ENCODE results near the gene ACLY.

Gene ACLY

DNA sequence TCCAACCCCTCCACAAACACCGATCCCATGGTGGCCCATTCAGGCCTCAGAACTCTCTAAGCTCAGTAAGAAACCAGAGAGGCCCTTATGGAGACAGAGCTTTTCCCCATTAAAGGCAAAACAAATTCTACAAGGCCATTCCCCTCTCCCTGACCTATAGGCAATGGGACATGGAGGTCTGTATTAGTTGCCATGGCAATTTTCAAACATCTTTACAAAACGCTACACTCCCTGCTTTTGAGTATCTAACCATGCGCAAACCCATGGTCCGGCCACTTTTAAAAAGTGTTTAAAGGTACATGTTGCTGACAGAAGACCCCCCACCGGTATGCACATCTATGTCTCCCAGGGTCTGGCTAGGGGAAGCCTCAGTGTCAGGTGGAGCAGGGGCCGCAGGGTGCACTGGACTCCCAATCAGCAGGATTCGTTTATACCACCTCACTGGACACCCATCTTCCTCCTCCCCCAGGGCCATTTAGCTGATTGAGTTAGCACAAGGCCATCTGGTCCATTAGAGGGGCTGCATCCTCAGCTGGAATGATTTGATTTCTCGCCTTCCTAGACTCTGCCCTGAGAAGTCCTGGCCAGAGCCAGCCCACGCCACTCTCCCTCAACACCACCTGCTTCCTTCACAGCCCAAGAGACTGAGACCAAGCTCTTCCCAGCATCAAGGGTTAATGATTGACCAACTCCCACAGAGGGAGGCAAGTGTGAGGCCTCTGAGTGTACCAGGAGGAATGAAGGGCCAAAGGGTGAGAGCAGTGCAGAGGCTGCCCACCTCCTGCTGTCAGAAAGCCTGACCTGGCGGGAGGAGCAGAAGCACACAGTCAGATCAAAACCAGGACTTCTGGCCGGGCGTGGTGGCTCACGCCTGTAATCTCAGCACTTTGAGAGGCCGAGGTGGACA, 10.9 kb downstream of the ACLY start:
- DNase-seq (ENCODE audit: low read depth): no peak
- Histone ChIP-seq H3K4me3 (ENCODE audit: low read length) (no peak overlapping the region), H3K4me1 (ENCODE audit: control insufficient read depth, insufficient read depth, low read length) (peaks cover 42% of the 10 kb centered on the region), H3K9ac (ENCODE audit: low read length) (no peak overlapping the region), H3K9me3 (ENCODE audit: control insufficient read depth, low read length) (no peaks in the 10 kb centered on the region), H3K36me3 (ENCODE audit: control insufficient read depth, insufficient read depth, low read length, severe bottlenecking) (peaks cover 96% of the 10 kb centered on the region), H3K27me3 (replicated peaks; ENCODE audit: control insufficient read depth, insufficient read depth, low read length) (no peaks in the 10 kb centered on the region)

- H3K9me3 ChIP-seq (ENCODE audit: control insufficient read depth, low read length): no peaks in the 10 kb centered on the region
- H3K27me3 ChIP-seq (replicated peaks; ENCODE audit: control insufficient read depth, insufficient read depth, low read length): no peaks in the 10 kb centered on the region
- no peak for DNase-seq (ENCODE audit: low read depth)
- H3K36me3 ChIP-seq (ENCODE audit: control insufficient read depth, insufficient read depth, low read length, severe bottlenecking): peaks cover 96% of the 10 kb centered on the region
- peaks cover 41% of the 10 kb centered on the region for H3K4me1 ChIP-seq (ENCODE audit: control insufficient read depth, insufficient read depth, low read length)
- no peak overlapping the region for H3K4me3 ChIP-seq (ENCODE audit: low read length)
- H3K9ac ChIP-seq (ENCODE audit: low read length): peak overlapping the region; percentile 57
These were observed 11.6 kb downstream of the ACLY start for GRCh38 chr17:41907185-41907556.

DNA sequence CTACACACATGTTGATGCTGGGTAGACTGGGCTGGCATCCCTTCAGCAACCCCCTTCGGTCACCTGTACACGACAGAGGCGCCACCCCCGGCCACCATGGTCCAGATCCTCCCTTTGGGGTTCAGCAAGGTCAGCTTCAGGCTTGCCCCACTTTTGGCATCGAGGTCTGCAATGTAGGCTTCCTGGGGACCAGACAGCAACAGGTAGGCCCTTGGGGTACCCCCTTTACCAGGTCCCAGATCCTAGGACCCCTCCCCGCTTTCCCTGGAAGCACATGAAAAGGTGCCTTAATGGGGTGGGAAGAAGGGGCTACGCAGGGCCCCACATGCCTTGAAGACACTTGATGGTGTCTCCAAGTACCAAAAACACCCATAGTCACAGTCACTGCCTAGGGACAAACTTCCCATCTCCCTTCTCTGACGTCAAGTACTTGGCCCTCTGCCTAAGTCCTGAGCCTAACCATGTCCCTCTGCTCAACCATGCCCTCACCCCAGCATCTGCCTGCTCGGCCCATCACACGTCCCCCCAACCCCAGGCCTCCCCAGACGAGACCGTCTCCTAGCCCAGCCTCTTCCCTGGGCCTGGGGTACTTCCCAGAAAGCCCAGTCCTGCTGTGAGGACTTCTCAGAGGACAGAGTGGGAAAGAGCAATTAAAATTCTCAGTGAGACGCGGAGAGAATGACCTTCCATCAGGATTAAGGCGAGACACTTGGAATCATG, 12.1 kb downstream of the ACLY start:
- Histone ChIP-seq H3K27me3 (replicated peaks; ENCODE audit: control insufficient read depth, insufficient read depth, low read length) (no peaks in the 10 kb centered on the region), H3K4me3 (ENCODE audit: low read length) (no peak overlapping the region), H3K36me3 (ENCODE audit: control insufficient read depth, insufficient read depth, low read length, severe bottlenecking) (peaks cover 96% of the 10 kb centered on the region), H3K4me1 (ENCODE audit: control insufficient read depth, insufficient read depth, low read length) (peaks cover 41% of the 10 kb centered on the region), H3K9ac (ENCODE audit: low read length) (peak overlapping the region; percentile 57), H3K9me3 (ENCODE audit: control insufficient read depth, low read length) (no peaks in the 10 kb centered on the region)
- DNase-seq (ENCODE audit: low read depth): no peak

- no peak for DNase-seq (ENCODE audit: low read depth)
- H3K27me3 ChIP-seq (replicated peaks; ENCODE audit: control insufficient read depth, insufficient read depth, low read length): no peaks in the 10 kb centered on the region
- no peak overlapping the region for H3K9ac ChIP-seq (ENCODE audit: low read length)
- no peak overlapping the region for H3K4me3 ChIP-seq (ENCODE audit: low read length)
- H3K4me1 ChIP-seq (ENCODE audit: control insufficient read depth, insufficient read depth, low read length): peaks cover 30% of the 10 kb centered on the region
- peaks cover 96% of the 10 kb centered on the region for H3K36me3 ChIP-seq (ENCODE audit: control insufficient read depth, insufficient read depth, low read length, severe bottlenecking)
- no peaks in the 10 kb centered on the region for H3K9me3 ChIP-seq (ENCODE audit: control insufficient read depth, low read length)
These were observed 13.6 kb downstream of the ACLY start for GRCh38 chr17:41905172-41905571.

DNA sequence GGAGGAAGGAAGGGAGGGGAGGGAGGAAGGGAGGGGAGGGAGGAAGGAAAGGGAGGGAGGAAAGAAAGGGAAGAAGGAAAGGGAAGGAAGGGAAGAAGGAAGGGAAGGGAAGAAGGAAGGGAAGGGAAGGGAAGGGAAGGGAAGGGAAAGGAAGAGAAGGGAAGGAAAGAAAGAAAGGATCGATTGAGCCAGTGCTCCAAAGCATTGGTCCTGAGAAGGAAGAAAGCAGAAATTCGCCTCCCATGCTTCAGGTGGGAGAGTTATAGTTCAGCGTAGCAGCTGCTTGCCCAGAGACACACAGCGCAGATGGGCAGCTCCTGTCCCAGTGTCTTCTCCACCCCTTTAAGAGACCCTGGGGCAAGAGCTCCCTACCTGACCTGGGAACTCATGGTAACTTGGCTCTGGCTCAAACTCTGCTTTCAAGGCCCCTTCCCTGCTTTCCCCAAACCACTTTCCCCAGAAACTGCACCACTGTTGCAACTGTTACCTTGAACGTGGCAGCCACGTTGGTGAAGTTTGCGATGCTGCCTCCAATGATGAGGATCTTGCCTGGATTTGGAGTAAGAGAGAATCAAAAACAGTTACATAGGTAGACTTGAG, 14.4 kb downstream of the ACLY start:
- H3K9ac ChIP-seq (ENCODE audit: low read length): no peak overlapping the region
- H3K4me3 ChIP-seq (ENCODE audit: low read length): no peak overlapping the region
- no peak for DNase-seq (ENCODE audit: low read depth)
- H3K27me3 ChIP-seq (replicated peaks; ENCODE audit: control insufficient read depth, insufficient read depth, low read length): no peaks in the 10 kb centered on the region
- H3K9me3 ChIP-seq (ENCODE audit: control insufficient read depth, low read length): no peaks in the 10 kb centered on the region
- peaks cover 96% of the 10 kb centered on the region for H3K36me3 ChIP-seq (ENCODE audit: control insufficient read depth, insufficient read depth, low read length, severe bottlenecking)
- peaks cover 28% of the 10 kb centered on the region for H3K4me1 ChIP-seq (ENCODE audit: control insufficient read depth, insufficient read depth, low read length)

- Histone ChIP-seq H3K36me3 (ENCODE audit: control insufficient read depth, insufficient read depth, low read length, severe bottlenecking) (peaks cover 98% of the 10 kb centered on the region), H3K9ac (ENCODE audit: low read length) (no peak overlapping the region), H3K27me3 (replicated peaks; ENCODE audit: control insufficient read depth, insufficient read depth, low read length) (no peaks in the 10 kb centered on the region), H3K4me1 (ENCODE audit: control insufficient read depth, insufficient read depth, low read length) (peaks cover 13% of the 10 kb centered on the region), H3K9me3 (ENCODE audit: control insufficient read depth, low read length) (no peaks in the 10 kb centered on the region), H3K4me3 (ENCODE audit: low read length) (no peak overlapping the region)
- no peak for DNase-seq (ENCODE audit: low read depth)
These were observed 17.1 kb downstream of the ACLY start for GRCh38 chr17:41901646-41902045.

GRCh38 chr17:41896726-41897125, 22.0 kb downstream of the ACLY start:
- peaks cover 99% of the 10 kb centered on the region for H3K36me3 ChIP-seq (ENCODE audit: control insufficient read depth, insufficient read depth, low read length, severe bottlenecking)

DNA sequence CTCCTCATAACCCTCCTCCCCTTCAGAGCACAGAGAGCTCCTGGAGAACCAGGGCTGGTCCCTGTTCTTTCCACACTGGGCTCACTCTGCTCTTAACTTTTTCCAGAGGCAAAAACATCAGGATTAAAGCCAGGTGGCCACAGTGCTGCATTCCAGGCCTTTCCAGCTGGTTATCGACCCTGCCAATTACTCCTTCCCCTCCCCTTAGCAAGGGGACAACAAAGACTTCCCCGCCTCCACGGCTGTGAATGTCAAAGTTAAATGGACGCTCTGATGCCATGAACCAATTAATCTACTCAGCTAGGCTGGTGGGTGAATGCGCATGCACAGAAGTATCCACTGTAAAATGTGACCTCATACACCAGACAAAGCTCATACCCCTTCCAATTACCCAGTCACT, 23.1 kb downstream of the ACLY start:
- H3K4me1 ChIP-seq (ENCODE audit: control insufficient read depth, insufficient read depth, low read length): peaks cover 34% of the 10 kb centered on the region
- DNase-seq (ENCODE audit: low read depth): peak; percentile 51
- H3K36me3 ChIP-seq (ENCODE audit: control insufficient read depth, insufficient read depth, low read length, severe bottlenecking): peaks cover 99% of the 10 kb centered on the region
- peak overlapping the region; percentile 39 for H3K9ac ChIP-seq (ENCODE audit: low read length)
- H3K4me3 ChIP-seq (ENCODE audit: low read length): no peak overlapping the region
- no peaks in the 10 kb centered on the region for H3K27me3 ChIP-seq (replicated peaks; ENCODE audit: control insufficient read depth, insufficient read depth, low read length)
- no peaks in the 10 kb centered on the region for H3K9me3 ChIP-seq (ENCODE audit: control insufficient read depth, low read length)

More at GRCh38 chr17:41896726-41897125, 22.0 kb downstream of the ACLY start:
- H3K9me3 ChIP-seq (ENCODE audit: control insufficient read depth, low read length): no peaks in the 10 kb centered on the region
- H3K9ac ChIP-seq (ENCODE audit: low read length): no peak overlapping the region
- H3K27me3 ChIP-seq (replicated peaks; ENCODE audit: control insufficient read depth, insufficient read depth, low read length): no peaks in the 10 kb centered on the region
- DNase-seq (ENCODE audit: low read depth): no peak
- H3K4me3 ChIP-seq (ENCODE audit: low read length): no peak overlapping the region
- H3K4me1 ChIP-seq (ENCODE audit: control insufficient read depth, insufficient read depth, low read length): peaks cover 34% of the 10 kb centered on the region

GRCh38 chr17:41894791-41895331, 23.9 kb downstream of the ACLY start:
- no peaks in the 10 kb centered on the region for H3K27me3 ChIP-seq (replicated peaks; ENCODE audit: control insufficient read depth, insufficient read depth, low read length)
- peak; percentile 95 for DNase-seq (ENCODE audit: low read depth)
- H3K4me1 ChIP-seq (ENCODE audit: control insufficient read depth, insufficient read depth, low read length): peaks cover 34% of the 10 kb centered on the region
- peak overlapping the region; percentile 39 for H3K9ac ChIP-seq (ENCODE audit: low read length)
- peaks cover 95% of the 10 kb centered on the region for H3K36me3 ChIP-seq (ENCODE audit: control insufficient read depth, insufficient read depth, low read length, severe bottlenecking)
- no peak overlapping the region for H3K4me3 ChIP-seq (ENCODE audit: low read length)
- no peaks in the 10 kb centered on the region for H3K9me3 ChIP-seq (ENCODE audit: control insufficient read depth, low read length)

DNA sequence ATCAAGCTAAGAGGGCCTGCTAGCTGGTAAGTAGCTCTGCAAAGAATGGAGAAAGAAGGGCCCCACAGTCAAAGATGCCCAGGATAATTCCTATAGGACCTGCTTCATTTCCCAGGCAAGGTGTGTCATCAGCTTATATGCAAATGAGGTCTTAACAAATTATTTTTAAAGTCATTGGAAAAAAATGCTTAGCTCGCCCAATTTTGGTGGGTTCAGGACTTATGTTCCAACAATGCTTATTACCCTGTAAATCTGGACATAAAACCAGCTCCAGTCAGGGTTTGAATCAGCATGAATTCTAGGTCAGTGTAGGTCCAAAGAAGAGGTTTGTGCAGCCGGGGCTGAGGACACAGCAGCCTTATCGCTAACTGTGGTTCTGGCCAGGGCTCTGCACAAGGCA, 25.4 kb downstream of the ACLY start:
- Histone ChIP-seq H3K27me3 (replicated peaks; ENCODE audit: control insufficient read depth, insufficient read depth, low read length) (no peaks in the 10 kb centered on the region), H3K4me3 (ENCODE audit: low read length) (no peak overlapping the region), H3K9me3 (ENCODE audit: control insufficient read depth, low read length) (no peaks in the 10 kb centered on the region), H3K36me3 (ENCODE audit: control insufficient read depth, insufficient read depth, low read length, severe bottlenecking) (peaks cover 95% of the 10 kb centered on the region), H3K9ac (ENCODE audit: low read length) (no peak overlapping the region), H3K4me1 (ENCODE audit: control insufficient read depth, insufficient read depth, low read length) (peaks cover 27% of the 10 kb centered on the region)
- DNase-seq (ENCODE audit: low read depth): no peak

- H3K36me3 ChIP-seq (ENCODE audit: control insufficient read depth, insufficient read depth, low read length, severe bottlenecking): peaks cover 95% of the 10 kb centered on the region
- no peaks in the 10 kb centered on the region for H3K9me3 ChIP-seq (ENCODE audit: control insufficient read depth, low read length)
These were observed 26.8 kb downstream of the ACLY start for GRCh38 chr17:41892021-41892376.

More at GRCh38 chr17:41892021-41892376, 26.8 kb downstream of the ACLY start:
- peaks cover 27% of the 10 kb centered on the region for H3K4me1 ChIP-seq (ENCODE audit: control insufficient read depth, insufficient read depth, low read length)
- H3K27me3 ChIP-seq (replicated peaks; ENCODE audit: control insufficient read depth, insufficient read depth, low read length): no peaks in the 10 kb centered on the region
- H3K4me3 ChIP-seq (ENCODE audit: low read length): no peak overlapping the region
- no peak overlapping the region for H3K9ac ChIP-seq (ENCODE audit: low read length)
- no peak for DNase-seq (ENCODE audit: low read depth)

All from adipocyte (in vitro differentiated cells).